PFSK-1 (cell line): ENCODE measurements around the gene PTPRN2.

Experiments
- FOXP2 ChIP-seq: optimal IDR thresholded peaks from 2 replicates; pipeline ENCODE3; 2011; ENCODE audit warnings: borderline replicate concordance, control low read depth, inconsistent platforms; ENCODE audit not compliant: insufficient read depth; ENCODE audit errors: extremely low read length, extremely low read depth
- POLR2AphosphoS5 ChIP-seq: IDR thresholded peaks from 2 replicates; pipeline ENCODE4 v1.6.1; 2012; ENCODE audit warnings: low read depth, mild to moderate bottlenecking, control low read depth, low read length, moderate library complexity
- SIN3A ChIP-seq: IDR thresholded peaks from 2 replicates; pipeline ENCODE4 v1.6.1; 2012; ENCODE audit warnings: mild to moderate bottlenecking, low read length, moderate library complexity, borderline replicate concordance; ENCODE audit not compliant: insufficient read depth
- TAF1 ChIP-seq: IDR thresholded peaks from 2 replicates; pipeline ENCODE4 v1.6.1; 2012; ENCODE audit warnings: low read length, control low read depth, borderline replicate concordance; ENCODE audit not compliant: insufficient read depth
- TF ChIP-seq, protein P1 (sequence below), 2 experiments: IDR thresholded peaks; 2 replicates each; pipeline versions ENCODE4 v1.6.1 to v1.8.0; 2011 to 2012; ENCODE audit warnings: low read depth in 2 of 2, low read length in 2 of 2, control low read depth in 1 of 2, inconsistent platforms in 1 of 2, mild to moderate bottlenecking in 1 of 2, moderate library complexity in 1 of 2; ENCODE audit not compliant: insufficient read depth in 1 of 2

PTPRN2 gene

GRCh38 chr7:157874208-157874816 lies 713.3 kb downstream of the PTPRN2 start:
- TF ChIP-seq SIN3A (no peak), POLR2AphosphoS5 (no peak), FOXP2 (no peak), TAF1 (no peak)
- TF ChIP-seq, protein P1, sequence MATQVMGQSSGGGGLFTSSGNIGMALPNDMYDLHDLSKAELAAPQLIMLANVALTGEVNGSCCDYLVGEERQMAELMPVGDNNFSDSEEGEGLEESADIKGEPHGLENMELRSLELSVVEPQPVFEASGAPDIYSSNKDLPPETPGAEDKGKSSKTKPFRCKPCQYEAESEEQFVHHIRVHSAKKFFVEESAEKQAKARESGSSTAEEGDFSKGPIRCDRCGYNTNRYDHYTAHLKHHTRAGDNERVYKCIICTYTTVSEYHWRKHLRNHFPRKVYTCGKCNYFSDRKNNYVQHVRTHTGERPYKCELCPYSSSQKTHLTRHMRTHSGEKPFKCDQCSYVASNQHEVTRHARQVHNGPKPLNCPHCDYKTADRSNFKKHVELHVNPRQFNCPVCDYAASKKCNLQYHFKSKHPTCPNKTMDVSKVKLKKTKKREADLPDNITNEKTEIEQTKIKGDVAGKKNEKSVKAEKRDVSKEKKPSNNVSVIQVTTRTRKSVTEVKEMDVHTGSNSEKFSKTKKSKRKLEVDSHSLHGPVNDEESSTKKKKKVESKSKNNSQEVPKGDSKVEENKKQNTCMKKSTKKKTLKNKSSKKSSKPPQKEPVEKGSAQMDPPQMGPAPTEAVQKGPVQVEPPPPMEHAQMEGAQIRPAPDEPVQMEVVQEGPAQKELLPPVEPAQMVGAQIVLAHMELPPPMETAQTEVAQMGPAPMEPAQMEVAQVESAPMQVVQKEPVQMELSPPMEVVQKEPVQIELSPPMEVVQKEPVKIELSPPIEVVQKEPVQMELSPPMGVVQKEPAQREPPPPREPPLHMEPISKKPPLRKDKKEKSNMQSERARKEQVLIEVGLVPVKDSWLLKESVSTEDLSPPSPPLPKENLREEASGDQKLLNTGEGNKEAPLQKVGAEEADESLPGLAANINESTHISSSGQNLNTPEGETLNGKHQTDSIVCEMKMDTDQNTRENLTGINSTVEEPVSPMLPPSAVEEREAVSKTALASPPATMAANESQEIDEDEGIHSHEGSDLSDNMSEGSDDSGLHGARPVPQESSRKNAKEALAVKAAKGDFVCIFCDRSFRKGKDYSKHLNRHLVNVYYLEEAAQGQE (IDR thresholded peaks at IDR 0.05; ENCODE audit: insufficient read depth in 1 of 2, low read depth in 2 of 2, low read length in 2 of 2), result no peak

GRCh38 chr7:157873664-157874063 lies 714.0 kb downstream of the PTPRN2 start:
- no peak for TF ChIP-seq TAF1
- TF ChIP-seq, protein P1 (IDR thresholded peaks at IDR 0.05; ENCODE audit: insufficient read depth in 1 of 2, low read depth in 2 of 2, low read length in 2 of 2), result no peak
- TF ChIP-seq FOXP2, result no peak
- no peak for TF ChIP-seq SIN3A
- no peak for TF ChIP-seq POLR2AphosphoS5

- TF ChIP-seq, protein P1 (IDR thresholded peaks at IDR 0.05; ENCODE audit: insufficient read depth in 1 of 2, low read depth in 2 of 2, low read length in 2 of 2), result no peak
- no peak for TF ChIP-seq POLR2AphosphoS5
- TF ChIP-seq SIN3A, result no peak
- TF ChIP-seq FOXP2, result no peak
- TF ChIP-seq TAF1, result no peak
Measured at GRCh38 chr7:157873181-157873580, 714.4 kb downstream of the PTPRN2 start.

GRCh38 chr7:157872447-157872846 lies 715.2 kb downstream of the PTPRN2 start:
- TF ChIP-seq POLR2AphosphoS5 (no peak), SIN3A (no peak)

DNA sequence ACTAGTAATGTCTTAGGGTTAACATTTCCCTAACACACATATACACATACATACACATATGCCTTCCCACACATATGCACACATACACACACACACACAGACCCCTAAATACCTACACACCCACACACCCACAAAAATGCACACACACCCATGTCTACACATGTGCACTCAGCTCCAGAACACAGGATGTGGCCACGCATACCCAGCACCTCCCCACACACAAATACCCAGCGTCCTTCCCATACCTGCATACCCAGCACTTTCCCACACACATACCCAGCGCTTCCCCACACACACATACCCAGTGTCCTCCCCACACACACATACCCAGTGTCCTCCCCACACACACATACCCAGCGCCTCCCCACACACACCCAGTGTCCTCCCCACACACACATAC lies 715.9 kb downstream of the PTPRN2 start:
- TF ChIP-seq POLR2AphosphoS5 (no peak), TAF1 (no peak), SIN3A (no peak), FOXP2 (no peak)
- TF ChIP-seq, protein P1 (IDR thresholded peaks at IDR 0.05; ENCODE audit: insufficient read depth in 1 of 2, low read depth in 2 of 2, low read length in 2 of 2), result no peak

- TF ChIP-seq TAF1 (no peak), POLR2AphosphoS5 (no peak), SIN3A (no peak), FOXP2 (no peak)
- TF ChIP-seq, protein P1 (IDR thresholded peaks at IDR 0.05; ENCODE audit: insufficient read depth in 1 of 2, low read depth in 2 of 2, low read length in 2 of 2), result no peak
Measured at GRCh38 chr7:157870644-157871290, 716.9 kb downstream of the PTPRN2 start.
